Esophagus squamous epithelium (tissue), 4 donors: ENCODE results near the gene CGA.

ENCODE experiments used
- CTCF ChIP-seq, 6 experiments: fragments of 450-650 bp in 4 of 6; fragments of 200-600 bp in 2 of 6; sonication (generic) in 2 of 6; IDR thresholded peaks; one replicate each; pipeline ENCODE4 v1.5.1; 2016 to 2019; ENCODE audit warnings: antibody characterized with exemption in 6 of 6, mild to moderate bottlenecking in 4 of 6, moderate library complexity in 4 of 6
- POLR2A ChIP-seq, 4 donors: fragments of 450-650 bp; IDR thresholded peaks; one replicate each; pipeline ENCODE4 v1.6.1; 2017; ENCODE audit warnings: antibody characterized with exemption in 4 of 4, mild to moderate bottlenecking in 4 of 4, moderate library complexity in 3 of 4

GRCh38 chr6:87089135-87089534 is 5.8 kb downstream of the CGA start:
- no peak for TF ChIP-seq CTCF (IDR thresholded peaks at IDR 0.05)
- TF ChIP-seq POLR2A (IDR thresholded peaks at IDR 0.05), result no peak
